Sciatic nerve (tissue), 2 donors: Measurements from ENCODE around the gene MPV17L. TPM values are rescaled to one million over a fixed set of nuclear protein-coding genes. Genes with fewer than 3 reads are reported as not detected.
"Not testable (repeated sequence)": the region's sequence is repeated elsewhere in the genome, so short reads cannot be mapped to it uniquely, and the experiment has no call there.

Experiments used
- ATAC-seq: fragments of 200-7000 bp; cut with Tn5 transposase; one replicate; pipeline ENCODE4 v1.9.1; 2020; ENCODE audit warnings: mild to moderate bottlenecking, moderate library complexity
- DNase-seq: peaks from one replicate; pipeline ENCODE4 v3.0.0-alpha.2; 2020; ENCODE audit warnings: low spot score
- intact Hi-C: fragments of 100-400 bp; cut with DNase I; formaldehyde crosslinking; loops from one replicate; pipeline ENCODE4 v1.14.2; 2022
- total RNA-seq: library from RNA; stranded (reverse); fragmentation: NEBNext Ultra II Directional; extraction: Animal tissue kit (Norgen Biotek cat#: 25700); gene quantifications from one replicate; pipeline ENCODE4 v1.2.1, GENCODE V29; 2021
- donor health status: DM: no; HTN: no; CAD: no.
- donor health status: DM: no; HTN: no; CAD: no.

Gene MPV17L
- total RNA-seq, 1 donor from 2014 or later, result 7.9 TPM

GRCh38 chr16:15403392-15403995 lies 7.9 kb downstream of the MPV17L start:
- ATAC-seq (no peak), DNase-seq (no peak)
- intact Hi-C loops, result no loop called here

GRCh38 chr16:15404091-15404490 lies 8.5 kb downstream of the MPV17L start:
- DNase-seq, ATAC-seq, intact Hi-C loops: not testable (repeated sequence)

GRCh38 chr16:15404792-15405191 lies 9.2 kb downstream of the MPV17L start:
- ATAC-seq (no peak), DNase-seq (no peak)
- intact Hi-C loops, result no loop called here

- ATAC-seq, DNase-seq, intact Hi-C loops: not testable (repeated sequence)
Measured at GRCh38 chr16:15407756-15408155, 12.2 kb downstream of the MPV17L start.

GRCh38 chr16:15409476-15409875 lies 13.9 kb downstream of the MPV17L start:
- intact Hi-C loops, ATAC-seq, DNase-seq: not testable (repeated sequence)

- intact Hi-C loops, result no loop called here
- ATAC-seq, result no peak
- DNase-seq, result no peak
Measured at GRCh38 chr16:15415511-15415985, 20.0 kb downstream of the MPV17L start.

GRCh38 chr16:15417197-15417596 lies 21.6 kb downstream of the MPV17L start:
- intact Hi-C loops, result no loop called here
- ATAC-seq (no peak), DNase-seq (no peak)

- ATAC-seq (no peak), DNase-seq (no peak)
- intact Hi-C loops, result no loop called here
Measured at GRCh38 chr16:15418206-15418605, 22.7 kb downstream of the MPV17L start.

GRCh38 chr16:15421696-15422095 lies 26.1 kb downstream of the MPV17L start:
- ATAC-seq, intact Hi-C loops, DNase-seq: not testable (repeated sequence)

GRCh38 chr16:15422222-15422621 lies 26.7 kb downstream of the MPV17L start:
- intact Hi-C loops, result no loop called here
- DNase-seq (no peak), ATAC-seq (no peak)

- intact Hi-C loops, result no loop called here
- ATAC-seq (no peak), DNase-seq (no peak)
Measured at GRCh38 chr16:15425861-15426260, 30.3 kb downstream of the MPV17L start.

GRCh38 chr16:15426796-15427195 lies 31.2 kb downstream of the MPV17L start:
- intact Hi-C loops, result no loop called here
- ATAC-seq (no peak), DNase-seq (no peak)

- ATAC-seq (peak; percentile 94), DNase-seq (peak; percentile 79)
- intact Hi-C loops, result no loop called here
Measured at GRCh38 chr16:15427648-15428239, 32.2 kb downstream of the MPV17L start.

- intact Hi-C loops, ATAC-seq, DNase-seq: not testable (repeated sequence)
Measured at GRCh38 chr16:15430884-15431283, 35.3 kb downstream of the MPV17L start.

GRCh38 chr16:15434079-15434424 lies 38.5 kb downstream of the MPV17L start:
- intact Hi-C loops, result no loop called here
- ATAC-seq (no peak), DNase-seq (no peak)

GRCh38 chr16:15434425-15435215 lies 39.1 kb downstream of the MPV17L start, which contains the start of gene BMERB1:
BMERB1 (plus strand) TSS chr16:15434588; CDS start chr16:15434654, 66 bp downstream.
- intact Hi-C loops, result no loop called here
- DNase-seq (peak; percentile 86), ATAC-seq (peak; percentile 96)

GRCh38 chr16:15435216-15435864 lies 39.8 kb downstream of the MPV17L start:
- ATAC-seq, result peak; percentile 29
- DNase-seq, result no peak
- intact Hi-C loops, result no loop called here

GRCh38 chr16:15439102-15439501 lies 43.5 kb downstream of the MPV17L start:
- no peak for ATAC-seq
- intact Hi-C loops, result no loop called here
- no peak for DNase-seq

GRCh38 chr16:15439521-15439920 lies 44.0 kb downstream of the MPV17L start:
- intact Hi-C loops, result no loop called here
- DNase-seq (no peak), ATAC-seq (no peak)
